Prostate gland (tissue), 2 donors: Measurements from ENCODE around the gene SND1. TPM values are rescaled to one million over a fixed set of nuclear protein-coding genes. Genes with fewer than 3 reads are reported as not detected.

Source experiments
- DNase-seq: peaks from one replicate; pipeline ENCODE4 v3.0.0-alpha.2; 2019; ENCODE audit warnings: low spot score
- H3K27ac ChIP-seq, 2 donors: fragments of 200-600 bp; sonication (generic); 2 replicates each; pipeline ENCODE4 v1.5.1; 2017 to 2019
- H3K27me3 ChIP-seq: fragments of 200-600 bp; sonication (generic); replicated peaks from 2 replicates; pipeline ENCODE4 v1.5.1; 2019; ENCODE audit not compliant: insufficient read depth
- H3K36me3 ChIP-seq, 2 donors: fragments of 200-600 bp; sonication (generic); 1 replicate in 1 of 2; 2 replicates in 1 of 2; pipeline versions ENCODE4 v1.5.1 to v1.8.1; 2017 to 2019
- H3K4me1 ChIP-seq: fragments of 200-600 bp; sonication (generic); replicated peaks from 2 replicates; pipeline ENCODE4 v1.5.1; 2019
- H3K4me3 ChIP-seq, 2 donors: fragments of 200-600 bp; sonication (generic); 2 replicates each; pipeline ENCODE4 v1.5.1; 2017 to 2019
- H3K9me3 ChIP-seq: fragments of 200-600 bp; sonication (generic); 2 replicates; pipeline ENCODE4 v1.5.1; 2017
- CTCF ChIP-seq, 4 experiments: fragments of 200-600 bp in 2 of 4; fragments of 450-650 bp in 2 of 4; sonication (generic) in 2 of 4; IDR thresholded peaks; 1 replicate in 3 of 4; 2 replicates in 1 of 4; pipeline ENCODE4 v1.5.1; 2016 to 2019; ENCODE audit warnings: antibody characterized with exemption in 4 of 4, mild to moderate bottlenecking in 2 of 4, moderate library complexity in 2 of 4
- POLR2A ChIP-seq: fragments of 450-650 bp; IDR thresholded peaks from one replicate; pipeline ENCODE4 v1.6.1; 2016; ENCODE audit warnings: antibody characterized with exemption, mild to moderate bottlenecking
- POLR2AphosphoS5 ChIP-seq: sonication (generic); formaldehyde crosslinking; IDR thresholded peaks from one replicate; pipeline ENCODE4 v1.6.1; 2017; ENCODE audit warnings: antibody characterized with exemption
- WGBS: methylation state at CpG from one replicate; pipeline ENCODE4 v1.1.5; 2018; 5-methylcytosine and 5-hydroxymethylcytosine counted together
- intact Hi-C: fragments of 100-400 bp; cut with DNase I; formaldehyde crosslinking; loops from one replicate; pipeline ENCODE4 v1.14.2; 2022
- total RNA-seq, 2 donors: library from RNA; depleted of rRNA; stranded (reverse); fragments of >200 nt; gene quantifications; one replicate each; pipeline ENCODE4 v1.1.0, GENCODE V29; 2016

The SND1 gene
- total RNA-seq, 2 donors from 2014 or later: 175 to 190 TPM

GRCh38 chr7:127781081-127781480 is 129.1 kb downstream of the SND1 start:
- Histone ChIP-seq H3K4me3 (no peak overlapping the region), H3K4me1 (no peaks in the 10 kb centered on the region), H3K9me3 (no peaks in the 10 kb centered on the region), H3K36me3 (no peaks in the 10 kb centered on the region), H3K27me3 (no peaks in the 10 kb centered on the region), H3K27ac (no peak overlapping the region)
- no peak for DNase-seq
- intact Hi-C loops: no loop called here
- 40% methylated on average over 4 of the region's 4 CpGs for WGBS
- no peak for TF ChIP-seq POLR2A
- no peak for TF ChIP-seq CTCF (IDR thresholded peaks at IDR 0.05)
- no peak for TF ChIP-seq POLR2AphosphoS5

GRCh38 chr7:127782075-127782474 is 130.1 kb downstream of the SND1 start:
- Histone ChIP-seq H3K27ac (no peak overlapping the region), H3K27me3 (no peaks in the 10 kb centered on the region), H3K9me3 (no peaks in the 10 kb centered on the region), H3K4me1 (no peaks in the 10 kb centered on the region), H3K4me3 (no peak overlapping the region), H3K36me3 (no peaks in the 10 kb centered on the region)
- DNase-seq: no peak
- intact Hi-C loops: no loop called here
- TF ChIP-seq CTCF (IDR thresholded peaks at IDR 0.05): no peak
- TF ChIP-seq POLR2A: no peak
- no peak for TF ChIP-seq POLR2AphosphoS5

GRCh38 chr7:127782654-127783559 is 130.9 kb downstream of the SND1 start:
- Histone ChIP-seq H3K27me3 (no peaks in the 10 kb centered on the region), H3K9me3 (no peaks in the 10 kb centered on the region), H3K27ac (no peak overlapping the region), H3K4me3 (no peak overlapping the region), H3K4me1 (no peaks in the 10 kb centered on the region), H3K36me3 (no peaks in the 10 kb centered on the region)
- TF ChIP-seq CTCF (IDR thresholded peaks at IDR 0.05): no peak
- TF ChIP-seq POLR2AphosphoS5: no peak
- TF ChIP-seq POLR2A: no peak
- WGBS: 80% methylated on average over 3 of the region's 3 CpGs
- DNase-seq: no peak
- intact Hi-C loops: no loop called here

- intact Hi-C loops: no loop called here
- no peak for DNase-seq
- H3K36me3 ChIP-seq: no peaks in the 10 kb centered on the region
- H3K4me1 ChIP-seq: no peaks in the 10 kb centered on the region
- no peaks in the 10 kb centered on the region for H3K9me3 ChIP-seq
- H3K27ac ChIP-seq: no peak overlapping the region
- no peak overlapping the region for H3K4me3 ChIP-seq
- no peak for TF ChIP-seq POLR2AphosphoS5
- TF ChIP-seq CTCF (IDR thresholded peaks at IDR 0.05): no peak
- TF ChIP-seq POLR2A: no peak
- H3K27me3 ChIP-seq: no peaks in the 10 kb centered on the region
- 100% methylated on average over 1 of the region's 1 CpG for WGBS
These were observed 134.2 kb downstream of the SND1 start for GRCh38 chr7:127786184-127786583.

- intact Hi-C loops: no loop called here
- DNase-seq: no peak
- Histone ChIP-seq H3K4me3 (no peak overlapping the region), H3K36me3 (no peaks in the 10 kb centered on the region), H3K4me1 (no peaks in the 10 kb centered on the region), H3K27ac (no peak overlapping the region), H3K9me3 (no peaks in the 10 kb centered on the region), H3K27me3 (no peaks in the 10 kb centered on the region)
- 81% methylated on average over 3 of the region's 3 CpGs for WGBS
- no peak for TF ChIP-seq POLR2AphosphoS5
- no peak for TF ChIP-seq CTCF (IDR thresholded peaks at IDR 0.05)
- TF ChIP-seq POLR2A: no peak
These were observed 137.0 kb downstream of the SND1 start for GRCh38 chr7:127789031-127789430.
